ENCODE data around the gene ASPSCR1.

GRCh38 chr17:82031885-82032627, 54.6 kb downstream of the ASPSCR1 start:
- TF ChIP-seq GATA2 (IDR thresholded peaks at IDR 0.05; ENCODE audit: low read depth, low read length) (no peak), GATA3 (IDR thresholded peaks at IDR 0.05; ENCODE audit: low read depth, low read length) (no peak)
